ENCODE measurements around the gene MYB.
"Not testable (repeated sequence)": the region's sequence is repeated elsewhere in the genome, so short reads cannot be mapped to it uniquely, and the experiment has no call there.

The MYB gene

GRCh38 chr6:135236319-135236718 is 55.2 kb downstream of the MYB start:
- H3K27ac ChIP-seq: no peak overlapping the region
- no peak for TF ChIP-seq ZFX (IDR thresholded peaks at IDR 0.05)
- no peak for TF ChIP-seq CTCF (conservative IDR thresholded peaks at IDR 0.05)

GRCh38 chr6:135236732-135237131 is 55.6 kb downstream of the MYB start:
- no peak overlapping the region for H3K27ac ChIP-seq
- TF ChIP-seq CTCF (conservative IDR thresholded peaks at IDR 0.05) (no peak), ZFX (IDR thresholded peaks at IDR 0.05) (no peak)

- no peak for TF ChIP-seq ZFX (IDR thresholded peaks at IDR 0.05)
- no peak for TF ChIP-seq CTCF (conservative IDR thresholded peaks at IDR 0.05)
Observed at GRCh38 chr6:135240711-135241110, 59.6 kb downstream of the MYB start.

GRCh38 chr6:135243871-135244796 is 63.0 kb downstream of the MYB start:
- TF ChIP-seq ZFX (IDR thresholded peaks at IDR 0.05) (no peak), CTCF (conservative IDR thresholded peaks at IDR 0.05) (no peak)
- no peak overlapping the region for H3K27ac ChIP-seq

More at GRCh38 chr6:135240711-135241110, 59.6 kb downstream of the MYB start:
- no peak overlapping the region for H3K27ac ChIP-seq

- no peak for TF ChIP-seq CTCF (conservative IDR thresholded peaks at IDR 0.05)
- TF ChIP-seq ZFX (IDR thresholded peaks at IDR 0.05): no peak
- H3K27ac ChIP-seq: no peak overlapping the region
Observed at GRCh38 chr6:135244805-135245204, 63.7 kb downstream of the MYB start.

GRCh38 chr6:135246412-135247012 is 65.4 kb downstream of the MYB start:
- H3K27ac ChIP-seq: not testable (repeated sequence)

- TF ChIP-seq CTCF (conservative IDR thresholded peaks at IDR 0.05): no peak
- TF ChIP-seq ZFX (IDR thresholded peaks at IDR 0.05): no peak
- peak overlapping the region; percentile 19; the same call in 1 of the 2 replicates for H3K27ac ChIP-seq
Observed at GRCh38 chr6:135250234-135250633, 69.1 kb downstream of the MYB start.
